ENCODE results near the gene SLC25A22.

Gene SLC25A22

DNA sequence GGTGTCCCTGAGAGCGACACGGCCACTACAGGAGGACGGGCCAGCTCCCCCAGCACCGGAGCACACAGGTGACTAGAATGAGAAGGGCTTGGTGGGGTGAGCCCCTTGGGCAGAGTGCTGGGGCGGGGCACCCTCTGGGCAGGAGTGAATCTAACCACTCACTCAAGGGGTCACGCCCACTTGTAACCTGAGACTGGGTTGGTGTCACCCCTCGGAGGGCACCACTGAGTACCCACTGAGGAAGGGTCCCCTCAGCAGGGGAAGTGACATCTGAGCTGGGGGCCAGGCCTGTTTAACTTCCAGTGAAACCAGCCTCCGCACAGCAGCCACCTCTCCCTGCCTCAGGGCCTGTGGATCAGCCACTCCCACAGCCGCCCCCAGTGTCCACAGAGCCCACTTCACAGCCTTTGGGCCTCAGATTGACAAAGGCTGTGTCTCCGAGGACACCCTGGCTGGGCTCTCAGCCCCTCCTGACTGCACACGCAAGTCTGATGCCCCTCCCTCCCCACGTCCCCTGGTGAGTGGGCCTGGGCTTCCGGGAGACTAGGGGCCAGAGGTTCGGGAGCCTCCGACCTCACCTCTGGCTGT is 26.4 kb downstream of the SLC25A22 start:
- no peak for DNase-seq

DNA sequence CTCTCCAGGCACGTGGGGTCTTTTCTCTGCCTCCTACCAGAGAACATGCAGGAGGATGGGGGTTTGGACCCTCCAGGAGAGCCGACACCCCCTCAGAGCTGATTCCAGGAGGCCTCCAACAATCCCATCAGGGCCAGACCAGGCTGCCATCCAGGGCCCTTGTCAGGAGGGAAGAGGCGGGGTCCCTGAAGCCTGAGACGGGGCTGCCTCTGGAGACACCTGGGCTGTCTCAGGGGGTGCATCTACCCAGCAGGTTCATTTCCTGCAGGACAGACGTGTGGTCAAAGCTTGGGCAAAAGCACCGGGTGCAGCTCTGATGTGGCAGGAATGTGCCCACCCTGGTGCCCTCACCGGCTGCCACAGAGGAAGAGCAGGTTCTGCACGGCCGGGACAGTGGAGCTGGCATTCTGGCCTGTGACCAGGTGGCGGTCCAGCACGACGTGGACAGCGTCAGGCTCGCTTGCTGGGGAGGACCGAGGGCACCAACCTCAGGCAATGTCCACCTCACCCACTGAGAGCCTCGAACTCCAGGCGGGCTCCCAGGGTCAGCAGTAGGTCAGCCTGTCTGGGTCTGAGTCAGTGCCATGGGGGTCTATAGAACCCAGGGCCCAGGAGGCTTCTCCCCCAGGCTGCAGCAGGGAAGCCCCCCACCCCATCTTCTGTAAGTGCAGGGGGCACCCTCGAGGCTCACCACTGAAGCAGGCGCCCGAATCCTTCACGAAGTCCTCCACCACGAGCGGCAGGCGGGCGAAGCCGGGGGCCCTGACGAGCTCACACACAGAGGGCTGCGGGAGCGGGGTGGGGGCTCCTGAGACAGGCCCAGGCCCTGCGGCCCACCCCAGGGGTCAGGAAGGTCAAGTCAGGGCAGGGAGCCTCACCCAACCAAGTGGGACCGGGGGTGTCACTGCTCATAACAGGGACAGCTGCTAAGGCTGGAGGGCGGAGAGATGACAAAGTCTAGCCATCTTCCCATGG is 27.2 kb downstream of the SLC25A22 start:
- DNase-seq = no peak

DNA sequence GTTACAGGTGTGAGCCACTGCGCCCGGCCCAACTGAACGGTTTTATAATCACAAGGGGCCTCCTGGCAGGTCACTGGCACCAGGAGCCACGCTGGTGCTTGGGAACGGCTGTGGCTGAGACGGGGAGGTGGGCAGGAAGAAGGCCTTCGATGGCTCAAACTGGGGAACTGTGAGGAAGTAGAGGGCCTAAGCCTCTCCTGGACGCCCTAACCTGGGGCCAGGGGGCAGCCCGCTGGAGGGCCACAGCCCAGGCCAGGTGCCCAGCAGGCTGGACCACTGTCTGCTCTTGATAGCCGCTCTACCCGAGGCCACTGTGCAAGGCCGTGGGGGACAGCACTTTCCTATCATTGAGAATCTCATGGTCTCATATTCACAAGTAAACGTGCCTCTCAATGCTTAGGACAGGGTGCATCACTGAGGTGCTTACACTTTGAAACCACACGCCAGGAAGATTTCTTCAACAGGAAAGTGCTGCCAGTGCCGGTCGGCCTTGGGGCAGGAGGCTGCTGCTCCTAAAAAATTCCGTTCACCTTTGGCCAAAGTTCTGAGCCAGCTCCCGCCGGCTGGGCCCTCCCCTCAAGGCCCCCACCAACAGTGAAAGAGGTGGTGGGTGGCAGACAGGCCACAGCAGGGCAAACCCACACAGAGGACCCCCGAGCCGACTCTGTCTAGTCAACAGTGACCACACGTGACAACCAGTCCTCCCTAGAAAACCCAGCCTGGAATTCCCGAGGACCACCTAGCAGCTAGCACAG is 28.0 kb downstream of the SLC25A22 start:
- DNase-seq = no peak

DNA sequence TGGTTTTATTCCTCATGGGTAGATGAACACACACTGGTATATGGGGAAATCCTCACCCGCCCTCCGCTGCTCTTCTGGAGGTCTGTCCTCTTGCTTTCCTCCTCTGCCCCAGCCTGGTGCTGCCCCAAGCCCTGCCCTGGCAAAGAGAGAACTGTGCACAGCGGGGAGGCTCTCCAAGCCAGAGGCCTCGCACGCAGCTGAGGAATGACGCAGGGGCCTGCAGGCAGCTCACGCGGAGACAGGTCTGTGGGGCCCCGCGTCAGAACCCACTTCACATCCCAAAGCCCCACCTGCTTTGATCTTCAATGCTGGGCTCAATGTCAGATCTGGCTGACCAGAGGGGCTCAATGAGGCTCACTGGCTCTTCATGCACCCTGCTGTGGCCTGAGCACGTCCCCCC is 30.8 kb downstream of the SLC25A22 start:
- no peak for DNase-seq

DNA sequence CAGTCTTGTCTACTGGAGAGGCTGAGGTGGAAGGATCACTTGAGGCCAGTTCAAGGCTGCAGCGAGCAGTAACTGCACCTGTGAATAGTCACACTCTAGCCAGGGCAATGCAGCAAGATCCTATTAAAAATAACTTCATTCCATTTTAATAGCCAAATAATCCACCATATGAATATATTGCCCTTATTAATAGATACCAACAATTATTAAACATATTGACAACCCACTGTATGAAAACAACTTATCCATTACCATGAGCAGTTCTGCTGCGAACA is 31.2 kb downstream of the SLC25A22 start:
- no peak for DNase-seq

DNA sequence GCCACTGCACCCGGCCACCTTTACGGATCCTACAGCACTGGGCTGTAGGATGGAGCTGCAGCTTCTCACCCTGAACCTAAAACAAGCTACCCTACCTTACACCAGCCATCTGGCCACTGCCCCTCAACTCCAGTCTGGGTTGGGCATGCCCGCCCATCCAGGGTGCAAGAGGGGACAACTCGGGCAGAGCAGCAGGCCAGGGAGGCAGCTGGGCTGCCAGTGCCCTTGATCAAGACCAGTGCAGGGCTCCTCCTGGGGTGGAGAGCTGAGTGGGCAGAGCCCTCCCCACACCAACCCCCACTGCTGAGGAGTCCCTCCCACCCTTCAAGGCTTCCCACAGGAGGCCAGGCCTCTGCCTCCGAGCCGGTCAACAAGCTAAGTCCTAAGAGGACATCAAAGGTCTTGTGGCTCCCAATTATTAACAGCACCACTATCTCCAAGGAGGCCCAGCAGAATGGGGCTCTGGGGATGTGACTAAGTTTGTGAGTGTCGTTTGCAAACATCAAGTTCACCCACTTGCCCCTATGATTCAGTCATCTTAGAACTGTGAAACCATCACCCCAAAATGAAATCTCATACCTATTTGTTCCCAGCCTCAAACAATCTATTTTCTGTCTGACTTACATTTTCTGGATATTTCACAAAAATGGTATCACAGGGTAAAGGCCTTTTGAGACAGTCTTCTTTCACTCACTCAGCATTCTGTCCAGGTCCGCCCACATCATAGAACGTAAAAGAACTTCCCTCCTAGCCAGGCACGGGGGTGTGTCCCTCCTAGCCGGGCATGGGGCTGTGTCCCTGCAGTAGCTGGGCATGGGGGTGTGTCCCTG is 31.8 kb downstream of the SLC25A22 start:
- peak; percentile 53 to 76 (median 74) for DNase-seq

DNA sequence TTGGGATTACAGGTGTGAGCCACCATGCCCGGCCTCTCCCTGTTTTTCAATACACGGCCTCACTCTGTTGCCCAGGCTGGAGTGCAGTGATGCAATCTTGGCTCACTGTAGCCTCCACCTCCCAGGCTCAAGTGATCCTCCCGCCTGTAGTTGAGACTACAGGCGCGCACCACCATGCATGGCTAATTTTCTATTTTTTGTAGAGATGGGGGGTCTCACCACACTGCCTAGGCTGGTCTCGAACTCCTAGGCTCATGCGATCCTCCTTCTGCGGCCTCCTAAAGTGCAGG is 32.3 kb downstream of the SLC25A22 start:
- no peak for DNase-seq

DNA sequence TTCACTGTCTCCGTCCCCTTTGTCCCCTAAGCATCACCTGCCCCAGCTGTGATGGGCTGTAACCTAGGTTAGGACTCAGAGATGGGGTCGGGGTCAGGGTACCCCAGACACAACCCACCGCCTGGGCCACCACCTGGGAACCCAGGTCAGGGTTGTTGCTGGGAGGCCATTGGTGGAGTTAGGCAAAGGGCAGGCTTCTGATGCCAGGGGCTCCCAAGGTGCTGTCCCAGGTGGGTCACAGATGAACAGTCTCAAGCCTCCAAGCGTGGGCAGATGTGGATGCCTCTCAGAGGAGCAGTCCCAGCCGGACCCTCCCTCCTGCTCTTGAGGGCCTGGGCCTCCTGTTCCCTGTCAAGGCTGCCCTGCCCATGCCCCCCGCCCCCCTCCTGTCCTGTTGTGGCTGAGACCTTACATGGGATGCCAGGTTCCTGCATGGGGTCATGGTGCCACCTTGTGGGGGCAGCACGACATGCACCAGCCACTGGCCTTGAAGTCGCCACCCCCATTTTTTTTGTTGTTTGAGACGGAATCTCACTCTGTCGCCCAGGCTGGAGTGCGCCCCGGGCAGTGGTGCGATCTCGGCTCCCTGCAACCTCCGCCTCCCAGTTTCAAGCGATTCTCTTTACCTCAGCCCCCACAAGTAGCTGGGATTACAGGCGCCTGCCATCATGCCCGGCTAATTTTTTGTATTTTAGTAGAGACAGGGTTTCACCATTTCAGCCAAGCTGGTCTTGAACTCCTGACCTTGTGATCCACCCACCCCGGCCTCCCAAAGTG is 32.9 kb downstream of the SLC25A22 start:
- peak; percentile 46 to 74 (median 67) for DNase-seq

DNA sequence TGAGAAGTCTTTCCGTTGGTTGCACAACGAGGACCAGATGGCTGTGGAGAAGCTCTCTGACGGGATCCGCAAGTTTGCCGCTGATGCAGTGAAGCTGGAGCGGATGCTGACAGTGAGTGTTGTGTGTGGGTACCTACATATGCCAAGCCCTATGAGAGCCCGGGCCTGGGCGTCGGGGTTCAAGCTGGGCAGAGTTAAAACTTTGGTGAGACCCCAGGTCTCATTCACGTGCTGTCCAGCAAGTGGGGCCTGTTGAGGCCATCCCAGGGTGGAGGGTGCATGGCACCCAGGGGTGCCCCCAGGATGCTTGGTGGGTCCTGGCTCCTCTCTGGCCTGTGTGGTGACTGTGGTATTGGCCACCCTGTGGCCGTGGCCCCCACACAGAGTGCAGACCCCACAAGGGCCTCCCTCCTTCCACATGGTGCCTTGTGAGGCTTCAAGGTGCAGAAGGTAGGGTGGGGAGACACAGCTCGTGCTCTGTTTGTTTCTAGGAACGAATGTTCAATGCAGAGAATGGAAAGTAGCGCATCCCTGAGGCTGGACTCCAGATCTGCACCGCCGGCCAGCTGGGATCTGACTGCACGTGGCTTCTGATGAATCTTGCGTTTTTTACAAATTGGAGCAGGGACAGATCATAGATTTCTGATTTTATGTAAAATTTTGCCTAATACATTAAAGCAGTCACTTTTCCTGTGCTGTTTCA is 33.6 kb downstream of the SLC25A22 start:
- DNase-seq = no peak

DNA sequence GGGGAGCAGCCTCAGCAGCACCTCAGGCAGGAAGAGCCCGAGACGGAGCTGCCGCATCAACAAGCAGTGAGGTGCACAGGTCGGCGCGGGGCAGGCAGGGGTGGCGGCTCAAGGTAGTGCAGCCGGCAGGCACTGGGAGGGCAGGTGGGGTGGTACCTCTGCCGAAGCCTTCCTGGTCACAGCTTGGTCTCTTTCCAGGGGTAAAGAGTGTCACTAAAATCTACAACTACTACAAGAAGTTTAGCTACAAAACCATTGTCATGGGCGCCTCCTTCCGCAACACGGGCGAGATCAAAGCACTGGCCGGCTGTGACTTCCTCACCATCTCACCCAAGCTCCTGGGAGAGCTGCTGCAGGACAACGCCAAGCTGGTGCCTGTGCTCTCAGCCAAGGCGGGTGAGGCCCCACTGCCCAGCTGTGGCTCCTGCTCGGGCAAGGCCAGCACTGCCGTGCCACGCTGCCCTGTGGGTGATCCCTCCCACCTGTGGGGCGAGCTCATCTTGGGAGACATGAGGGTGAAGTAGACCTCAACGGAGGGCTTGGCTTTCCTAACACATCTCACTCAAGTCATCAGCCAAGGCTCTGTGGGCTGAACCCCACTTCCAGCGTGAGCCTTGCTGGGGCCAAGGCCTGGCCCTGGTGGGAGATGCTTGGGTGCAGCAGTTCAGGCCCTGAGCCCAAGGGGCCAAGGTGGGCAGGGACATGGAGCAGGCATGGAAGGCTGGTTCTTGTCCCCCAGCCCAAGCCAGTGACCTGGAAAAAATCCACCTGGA is 34.3 kb downstream of the SLC25A22 start:
- no peak for DNase-seq

DNA sequence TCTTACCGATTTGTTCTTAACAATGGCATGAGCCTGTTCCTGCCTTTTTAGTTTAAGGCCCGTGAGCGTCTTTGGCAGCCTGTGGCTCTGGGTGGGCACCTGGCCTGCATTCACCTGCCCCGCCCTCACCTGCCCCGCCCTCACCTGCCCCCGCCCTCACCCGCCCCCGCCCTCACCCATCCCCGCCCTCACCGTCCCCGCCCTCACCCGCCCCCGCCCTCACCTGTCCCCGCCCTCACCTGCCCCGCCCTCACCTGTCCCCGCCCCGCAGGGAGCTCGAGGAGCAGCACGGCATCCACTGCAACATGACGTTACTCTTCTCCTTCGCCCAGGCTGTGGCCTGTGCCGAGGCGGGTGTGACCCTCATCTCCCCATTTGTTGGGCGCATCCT is 35.0 kb downstream of the SLC25A22 start:
- DNase-seq = no peak

DNA sequence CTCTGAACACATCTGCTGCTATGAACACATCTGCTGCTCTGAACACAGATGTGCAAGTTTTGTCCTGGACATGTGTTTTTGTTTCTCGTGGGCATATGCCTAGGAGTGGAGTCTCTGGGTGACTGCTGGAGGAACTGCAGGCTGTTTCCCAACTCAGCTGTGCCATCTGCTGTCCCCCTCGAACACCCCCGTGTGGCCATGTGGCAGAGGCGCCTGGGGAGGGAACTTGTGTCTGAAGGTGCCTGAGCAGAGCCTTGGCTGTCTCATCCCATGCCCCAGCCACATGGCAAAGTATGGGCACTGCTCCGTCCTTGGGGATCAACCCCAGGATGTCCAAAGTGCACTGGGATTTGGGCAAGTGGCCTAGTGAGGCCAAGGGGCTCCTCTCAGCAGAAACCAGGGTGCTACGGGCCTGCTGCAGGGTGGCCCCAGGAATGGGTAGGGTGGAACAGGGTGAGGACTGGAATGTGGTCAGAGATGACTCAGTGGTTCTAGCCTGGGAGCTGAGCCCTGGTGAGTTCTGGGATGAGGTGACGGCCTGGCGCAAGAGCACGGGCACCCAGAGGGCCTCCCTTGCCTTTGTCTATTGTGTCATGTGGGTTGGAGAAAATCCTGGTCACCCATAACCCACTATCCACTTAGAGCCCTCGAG is 35.5 kb downstream of the SLC25A22 start:
- peak; percentile 61 to 82 (median 76) for DNase-seq

DNA sequence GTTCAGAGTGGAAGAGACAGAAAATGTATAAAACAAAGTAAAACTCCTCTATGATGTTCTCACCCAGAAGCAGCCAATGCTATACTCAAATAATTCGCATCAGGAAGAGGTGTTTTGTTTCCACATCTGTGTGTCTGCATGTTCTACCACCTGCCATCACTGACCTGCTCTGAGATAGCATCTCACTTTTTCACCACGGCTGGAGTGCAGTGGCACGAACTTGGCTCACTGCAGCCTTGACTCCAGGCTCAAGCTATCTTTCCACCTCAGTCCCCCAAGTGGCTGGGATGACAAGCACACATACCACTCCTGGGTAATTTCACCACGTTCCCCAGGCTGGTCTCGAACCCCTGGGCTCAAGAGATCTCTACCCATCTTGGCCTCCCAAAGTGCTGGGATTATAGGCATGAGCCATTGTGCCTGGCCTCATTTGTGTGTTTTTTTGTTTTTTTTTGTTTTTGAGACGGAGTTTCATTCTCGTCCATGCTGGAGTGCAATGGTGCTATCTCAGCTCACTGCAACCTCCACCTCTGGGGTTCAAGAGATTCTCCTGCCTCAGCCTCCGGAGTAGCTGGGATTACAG is 36.5 kb downstream of the SLC25A22 start:
- no peak for DNase-seq

DNA sequence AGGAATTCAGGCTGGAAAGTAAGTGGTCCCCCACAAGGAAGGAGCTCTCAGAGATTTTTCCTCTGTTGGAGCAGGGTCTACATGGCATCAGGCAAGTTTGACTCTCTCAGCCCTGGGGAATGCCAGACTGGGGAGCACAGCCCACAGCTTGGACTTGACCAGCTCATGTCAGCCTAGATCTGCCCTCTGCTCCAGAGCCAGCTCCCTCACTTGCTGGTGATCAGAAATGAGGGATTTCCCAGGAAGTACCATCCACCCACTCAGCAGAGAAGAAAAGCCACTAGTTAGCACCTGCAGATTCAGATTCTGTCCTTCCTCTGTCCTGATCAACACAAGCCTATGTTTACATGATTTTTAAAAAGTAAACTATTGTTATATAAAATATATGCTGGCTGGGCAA is 37.8 kb downstream of the SLC25A22 start:
- DNase-seq = no peak

DNA sequence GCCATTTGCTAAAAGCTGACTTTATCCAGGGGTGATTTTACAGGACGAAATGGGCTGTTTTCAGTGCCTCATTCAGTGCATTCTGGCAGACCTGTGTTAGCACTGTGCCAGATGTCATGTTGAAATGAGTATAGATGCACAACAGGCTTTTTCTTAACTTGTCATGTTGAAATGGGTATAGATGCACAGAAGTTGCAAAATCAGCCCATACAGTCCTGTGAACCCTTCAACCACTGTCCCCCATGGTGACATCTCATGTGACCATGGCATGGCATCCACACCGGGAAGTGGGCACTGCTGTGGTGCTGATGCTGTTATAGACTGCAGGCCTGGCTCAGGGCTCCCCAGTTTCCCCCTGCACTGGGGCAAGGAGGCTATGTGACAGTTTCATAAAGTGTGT is 48.4 kb downstream of the SLC25A22 start:
- DNase-seq = peak; percentile 58 to 85 (median 82)

DNA sequence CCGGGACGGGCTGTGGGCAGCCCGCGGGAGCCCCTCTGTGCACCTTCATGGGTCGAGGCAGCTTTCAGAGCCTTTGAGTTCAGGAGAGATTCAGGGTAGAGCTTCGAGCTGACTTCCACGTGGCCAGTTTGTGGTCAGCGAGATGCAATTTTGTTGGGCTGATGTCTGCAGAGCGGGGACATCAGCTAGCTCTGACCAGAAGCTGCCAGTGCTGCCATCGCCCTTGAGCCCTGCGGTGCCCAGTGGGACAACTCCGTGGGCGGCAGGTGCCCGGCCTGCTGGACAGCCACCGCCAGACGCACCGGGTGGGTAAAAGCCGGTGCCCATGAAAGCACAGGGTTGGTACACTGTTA is 50.1 kb downstream of the SLC25A22 start:
- DNase-seq = peak; percentile 46 to 70 (median 60)

DNA sequence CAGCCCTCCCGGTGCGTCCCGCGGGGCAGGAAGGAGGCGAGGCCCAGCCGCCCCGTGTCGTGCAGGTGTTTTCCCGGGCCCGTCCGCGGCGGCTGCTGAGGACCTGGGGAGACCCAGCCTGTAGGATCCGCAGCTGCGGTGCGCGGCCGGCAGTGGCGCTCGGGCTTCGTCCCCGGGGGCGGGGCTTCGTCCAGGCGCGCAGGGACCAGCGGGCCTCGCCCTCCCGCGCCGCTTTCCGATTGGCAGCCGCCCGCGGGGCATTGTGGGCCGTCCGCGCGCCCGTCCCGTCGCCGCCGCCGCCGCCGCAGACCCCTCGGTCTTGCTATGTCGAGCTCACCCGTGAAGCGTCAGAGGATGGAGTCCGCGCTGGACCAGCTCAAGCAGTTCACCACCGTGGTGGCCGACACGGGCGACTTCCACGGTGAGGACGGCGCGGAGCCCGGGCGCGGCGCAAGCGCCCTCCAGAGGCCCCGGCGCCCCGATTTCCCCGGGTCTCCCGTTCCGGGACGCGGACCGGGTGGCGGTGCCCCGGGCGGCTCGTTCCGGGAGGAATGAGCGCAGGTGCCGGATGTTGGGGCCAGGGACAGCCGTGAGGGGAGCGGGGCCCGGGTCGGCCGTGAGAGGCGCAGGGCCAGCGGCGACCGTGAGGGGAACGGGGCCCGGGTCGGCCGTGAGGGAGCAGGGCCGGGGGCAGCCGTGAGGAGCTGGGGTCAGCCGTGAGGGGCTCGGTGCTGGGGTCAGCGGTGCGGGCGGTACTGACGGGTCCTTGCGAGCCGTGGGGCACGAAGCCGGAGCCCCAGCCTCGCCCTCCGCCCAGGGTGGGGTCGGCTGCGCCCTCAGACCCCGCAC is 50.7 kb downstream of the SLC25A22 start, which contains the start of gene TALDO1:
TSS of gene TALDO1 (plus strand) at position 307 of the 849 bp plus-strand sequence. CDS start at position 325, 18 bp downstream.
- DNase-seq = peak; percentile 92 to 98 (median 96)

Data from suppressor macrophage (primary cell).